HepG2 (cell line): Measurements from ENCODE around the gene JOSD2.

Source experiments
- AFF4 ChIP-seq: sonication (generic); formaldehyde crosslinking; IDR thresholded peaks from 2 replicates; pipeline ENCODE4 v1.4.0; 2020; ENCODE audit warnings: missing genetic modification reagents
- CTCF ChIP-seq: sonication (generic); formaldehyde crosslinking; IDR thresholded peaks from 2 replicates; pipeline ENCODE4 v1.5.0; 2020; ENCODE audit warnings: mild to moderate bottlenecking, missing genetic modification reagents, moderate library complexity
- GATAD2A ChIP-seq: IDR thresholded peaks from 2 replicates; pipeline ENCODE4 v1.6.1; 2016
- HOXA7 ChIP-seq: sonication (generic); formaldehyde crosslinking; IDR thresholded peaks from 2 replicates; pipeline ENCODE4 v1.8.1; 2022; ENCODE audit warnings: mild to moderate bottlenecking, missing genetic modification reagents, moderate library complexity
- IRF2 ChIP-seq: IDR thresholded peaks from 2 replicates; pipeline ENCODE4 v1.6.1; 2018; ENCODE audit warnings: missing genetic modification reagents, missing compliant biosample characterization
- MAX ChIP-seq: IDR thresholded peaks from 2 replicates; pipeline ENCODE4 v1.6.1; 2012; ENCODE audit warnings: inconsistent platforms
- MTERF4 ChIP-seq: sonication (generic); formaldehyde crosslinking; IDR thresholded peaks from 2 replicates; pipeline ENCODE4 v1.8.0; 2023; ENCODE audit warnings: mild to moderate bottlenecking, missing genetic modification reagents
- POLR2A ChIP-seq, 2 experiments: IDR thresholded peaks; 2 replicates each; pipeline ENCODE4 v1.6.1; 2011; ENCODE audit warnings: low read depth in 2 of 2, low read length in 2 of 2, mild to moderate bottlenecking in 1 of 2, moderate library complexity in 1 of 2; ENCODE audit not compliant: insufficient read depth in 1 of 2
- RBM39 ChIP-seq: fragments of 200-400 bp; formaldehyde crosslinking; IDR thresholded peaks from one replicate; pipeline ENCODE4 v1.6.1; 2018; ENCODE audit warnings: antibody characterized with exemption, mild to moderate bottlenecking, low read depth, low read length; ENCODE audit not compliant: poor library complexity, severe bottlenecking
- SMC3 ChIP-seq: IDR thresholded peaks from 2 replicates; pipeline ENCODE4 v1.6.1; 2011; ENCODE audit warnings: low read length, improper control_type of control experiment
- ZC3H13 ChIP-seq: sonication (generic); formaldehyde crosslinking; IDR thresholded peaks from 2 replicates; pipeline ENCODE4 v1.8.1; 2023; ENCODE audit warnings: mild to moderate bottlenecking, missing genetic modification reagents, moderate library complexity
- ZNF274 ChIP-seq: sonication (generic); formaldehyde crosslinking; IDR thresholded peaks from 2 replicates; pipeline ENCODE4 v1.5.1; 2020; ENCODE audit warnings: mild to moderate bottlenecking, missing genetic modification reagents

- TF ChIP-seq SMC3 (no peak), CTCF (CRISPR knock-in tag) (no peak), ZNF274 (CRISPR knock-in tag) (no peak), ZC3H13 (no peak), POLR2A (IDR thresholded peaks at IDR 0.05; ENCODE audit: insufficient read depth in 1 of 2, low read depth in 2 of 2, low read length in 2 of 2) (no peak), AFF4 (CRISPR knock-in tag) (no peak), HOXA7 (CRISPR knock-in tag) (no peak), MAX (no peak), MTERF4 (CRISPR knock-in tag) (no peak), RBM39 (no peak), GATAD2A (no peak), IRF2 (CRISPR knock-in tag) (no peak)
These were observed 21.5 kb downstream of the JOSD2 start for GRCh38 chr19:50489461-50490011.
